CD4-positive, alpha-beta T cell treated with Interleukin-6 for 4 hours (primary cell): ENCODE data around the gene CTIF.
"Not testable (repeated sequence)": the region's sequence is repeated elsewhere in the genome, so short reads cannot be mapped to it uniquely, and the experiment has no call there.

ENCODE experiments used
- DNase-seq: peaks from one replicate; pipeline ENCODE4 v3.0.0-alpha.2; 2020; ENCODE audit warnings: mixed read lengths

Gene CTIF

GRCh38 chr18:48649231-48649630, 110.4 kb downstream of the CTIF start:
- no peak for DNase-seq

DNA sequence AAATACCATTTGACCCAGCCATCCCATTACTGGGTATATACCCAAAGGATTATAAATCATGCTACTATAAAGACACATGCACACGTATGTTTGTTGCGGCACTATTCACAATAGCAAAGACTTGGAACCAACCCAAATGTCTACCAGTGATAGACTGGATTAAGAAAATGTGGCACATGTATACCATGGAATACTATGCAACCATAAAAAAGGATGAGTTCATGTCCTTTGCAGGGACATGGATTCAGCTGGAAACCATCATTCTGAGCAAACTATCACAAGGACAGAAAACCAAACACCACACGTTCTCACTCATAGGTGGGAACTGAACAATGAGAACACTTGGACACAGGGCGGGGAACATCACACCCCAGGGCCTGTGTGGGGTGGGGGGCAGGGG, 115.8 kb downstream of the CTIF start:
- not testable (repeated sequence) for DNase-seq

GRCh38 chr18:48655508-48655907, 116.7 kb downstream of the CTIF start:
- no peak for DNase-seq

DNA sequence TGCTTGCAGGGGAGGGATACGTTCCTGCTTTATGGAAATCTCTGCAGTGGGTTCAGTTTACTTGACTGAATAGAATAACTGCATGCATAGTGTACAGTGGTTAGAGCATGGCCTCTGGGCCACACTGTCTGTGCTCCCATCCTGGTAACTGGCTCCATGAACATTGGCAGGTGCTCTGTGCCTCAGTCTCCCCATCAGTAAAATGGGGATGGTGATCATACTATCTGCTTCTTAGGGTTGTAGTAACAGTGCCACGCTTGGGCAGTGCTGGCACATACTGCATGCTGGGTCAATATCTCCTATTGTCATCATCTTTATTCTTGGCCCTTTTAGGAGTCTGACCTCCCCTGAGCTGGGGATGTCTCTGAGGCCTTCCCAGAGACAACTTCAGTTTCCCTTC, 117.3 kb downstream of the CTIF start:
- no peak for DNase-seq

DNA sequence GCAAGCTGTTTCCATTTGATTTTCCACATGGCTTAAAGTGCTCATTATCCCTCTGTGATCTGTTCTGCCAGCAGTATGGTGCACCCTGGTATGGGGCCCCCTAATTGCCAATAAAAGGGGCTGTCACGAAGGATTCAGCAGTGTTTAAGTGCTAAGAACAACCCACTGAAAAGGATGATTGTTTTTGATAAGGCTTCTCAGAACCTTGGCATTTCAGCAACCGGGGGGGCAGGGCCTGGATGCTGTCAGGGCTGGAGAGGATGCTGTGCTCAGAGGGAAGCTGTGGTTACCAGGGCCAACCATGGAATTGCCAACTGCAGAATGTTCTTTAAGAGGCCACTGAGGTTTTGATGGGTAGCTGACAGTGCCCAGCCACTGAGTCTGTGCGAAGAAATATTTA, 117.8 kb downstream of the CTIF start:
- no peak for DNase-seq

- DNase-seq: no peak
Measured at GRCh38 chr18:48657447-48658120, 118.8 kb downstream of the CTIF start.

GRCh38 chr18:48658721-48659120, 119.9 kb downstream of the CTIF start:
- no peak for DNase-seq

DNA sequence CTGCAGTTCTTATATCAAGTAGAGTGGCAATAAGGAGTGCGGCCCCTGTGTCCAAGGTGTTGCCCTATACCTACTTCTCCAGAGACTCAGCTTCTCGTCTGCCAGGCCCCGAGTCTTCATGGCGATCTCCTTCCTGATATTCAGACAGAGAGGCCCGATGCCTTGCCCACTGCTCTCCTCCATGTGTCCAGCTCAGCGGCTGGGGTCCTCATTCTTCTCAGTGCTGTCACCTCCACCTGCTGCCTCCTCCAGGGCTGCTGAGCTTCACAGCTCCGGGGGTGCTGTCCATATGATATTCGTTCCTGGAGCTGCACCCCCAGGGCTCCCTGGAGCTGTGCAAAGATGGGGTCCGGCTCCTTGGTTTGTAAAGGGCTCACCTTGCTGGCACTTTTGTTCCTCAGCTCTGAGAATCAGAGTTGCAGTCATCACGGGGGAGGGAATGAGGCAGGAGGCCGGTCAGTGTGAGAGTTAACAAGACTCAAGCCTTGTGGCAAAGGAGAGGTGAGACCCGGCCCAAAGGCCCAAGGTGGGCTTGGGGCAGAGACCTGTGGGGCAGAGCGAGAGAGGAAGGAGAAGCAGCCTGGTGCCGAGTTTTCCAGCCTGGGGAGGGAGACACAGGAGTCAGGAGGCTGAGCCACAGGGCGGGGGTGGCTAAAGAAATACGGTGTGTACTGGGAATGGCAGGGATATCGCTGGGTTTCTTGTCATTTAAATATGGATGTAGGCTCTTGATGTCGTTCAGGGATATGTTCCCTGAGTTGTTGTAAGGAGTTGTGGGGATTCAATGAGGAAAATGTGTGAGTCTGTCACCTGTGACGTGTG, 120.6 kb downstream of the CTIF start:
- no peak for DNase-seq

DNA sequence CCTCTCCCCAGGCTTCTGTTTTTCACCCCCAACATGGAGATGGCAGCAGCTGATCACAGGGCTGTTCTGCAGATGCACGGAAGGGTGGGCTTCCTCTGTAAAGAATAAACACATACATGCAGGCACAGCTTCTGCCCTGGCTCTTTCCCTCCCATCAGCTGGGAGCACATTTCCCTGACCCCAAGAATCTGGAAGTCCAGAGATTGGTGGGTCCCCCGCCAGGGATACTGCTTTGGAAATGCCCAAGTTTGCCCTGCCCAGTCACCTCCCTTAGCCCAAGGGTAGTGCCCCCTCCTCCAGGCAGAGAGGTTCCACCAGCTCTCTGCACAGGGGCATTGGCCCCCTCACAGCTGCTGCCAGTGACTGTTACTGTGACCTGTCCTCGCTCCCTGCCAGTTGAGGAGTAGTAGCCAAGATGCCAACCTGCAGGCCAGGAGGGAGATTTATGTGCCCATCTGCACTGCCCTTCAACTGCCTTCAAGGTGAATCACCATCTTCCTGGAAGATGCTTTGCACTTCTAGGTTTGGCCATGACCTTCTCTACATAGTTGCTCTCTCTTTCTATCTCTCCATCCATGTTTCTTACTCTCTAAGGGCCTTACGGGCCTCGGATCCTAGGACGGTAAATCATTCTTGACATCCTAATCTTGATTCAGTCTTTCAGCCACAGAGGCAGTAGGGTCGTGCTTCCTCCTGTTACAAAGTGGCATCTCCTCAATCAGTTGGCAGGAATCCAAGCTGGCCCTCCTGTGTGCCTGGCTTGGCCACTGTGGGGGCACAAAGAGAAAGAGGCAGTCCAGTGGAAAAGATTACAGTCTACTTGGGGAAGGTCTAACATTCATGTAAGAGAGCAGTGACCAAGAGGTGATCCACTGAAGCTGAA, 121.8 kb downstream of the CTIF start:
- DNase-seq: no peak

GRCh38 chr18:48661421-48661820, 122.6 kb downstream of the CTIF start:
- DNase-seq: no peak

DNA sequence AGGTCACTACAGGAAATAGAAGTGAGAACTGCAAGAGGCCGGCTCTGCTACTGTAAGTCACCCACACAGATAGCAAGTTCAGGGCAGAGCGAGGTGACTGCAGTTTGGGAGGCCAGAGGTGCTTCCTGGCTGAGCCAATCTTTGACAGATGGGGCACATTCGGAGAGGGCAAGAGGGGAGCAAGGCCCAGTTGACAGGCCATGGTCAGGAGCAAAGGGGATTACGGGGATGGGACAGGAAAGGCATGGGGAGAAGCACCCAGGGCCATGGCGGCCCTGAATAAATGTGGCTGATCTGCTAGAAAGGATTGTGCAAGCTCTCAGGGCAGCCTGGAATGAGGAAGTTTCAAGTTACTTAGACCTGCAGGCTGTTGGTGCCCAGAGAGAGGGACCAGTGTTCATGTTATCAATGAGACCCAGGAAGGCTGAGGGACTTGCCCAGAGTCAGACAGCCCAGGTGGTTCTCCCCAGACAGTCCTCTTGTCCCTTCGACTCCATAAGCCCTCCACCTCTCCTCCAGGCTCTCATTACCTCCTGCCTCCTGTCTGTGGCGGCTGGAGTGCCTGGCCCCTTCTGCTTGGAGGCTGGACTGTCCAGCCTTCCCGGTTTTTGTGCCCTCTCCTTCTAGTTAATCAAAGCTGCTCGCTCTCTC, 123.3 kb downstream of the CTIF start:
- DNase-seq: no peak

DNA sequence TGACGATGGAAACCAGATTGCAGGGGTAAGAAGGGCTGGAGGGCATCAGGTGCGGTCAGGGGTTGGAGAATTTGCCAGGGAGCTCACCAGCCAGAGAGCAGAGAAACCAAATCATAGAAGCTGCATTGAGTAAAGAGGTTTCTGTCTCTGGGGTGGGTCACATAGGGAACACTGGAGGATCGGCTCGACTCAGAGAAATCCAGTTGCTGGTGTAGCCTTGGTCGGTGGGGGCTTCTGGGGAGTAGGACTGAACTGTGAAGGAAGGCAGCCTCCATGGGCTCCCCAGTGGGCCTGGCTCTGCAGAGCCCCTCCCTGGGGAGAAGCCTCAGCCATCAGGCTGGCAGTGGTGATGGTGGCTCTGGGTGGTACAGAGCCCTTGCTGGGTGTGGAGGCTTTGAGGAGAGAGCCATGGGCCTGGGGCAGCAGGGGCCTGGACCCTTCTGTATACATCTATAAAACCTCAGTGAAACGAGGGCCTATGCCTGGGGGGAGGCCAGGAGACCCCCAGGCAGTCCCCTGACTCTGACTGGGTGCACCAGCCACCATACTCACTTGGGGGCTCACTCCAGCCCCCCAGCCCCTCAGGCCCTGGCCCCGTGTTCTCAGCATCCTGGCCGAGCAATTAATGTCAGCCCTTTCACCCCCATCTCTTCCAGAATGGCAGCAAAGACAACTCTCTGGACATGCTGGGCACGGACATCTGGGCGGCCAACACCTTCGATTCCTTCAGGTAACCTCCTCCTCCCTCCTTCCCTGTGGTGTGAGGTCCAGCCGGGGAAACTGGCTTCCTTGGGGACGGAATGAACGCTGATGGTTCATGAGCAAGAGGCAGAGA, 124.5 kb downstream of the CTIF start:
- DNase-seq: no peak

- DNase-seq: peak; percentile 52
Measured at GRCh38 chr18:48663931-48664847, 125.4 kb downstream of the CTIF start.

DNA sequence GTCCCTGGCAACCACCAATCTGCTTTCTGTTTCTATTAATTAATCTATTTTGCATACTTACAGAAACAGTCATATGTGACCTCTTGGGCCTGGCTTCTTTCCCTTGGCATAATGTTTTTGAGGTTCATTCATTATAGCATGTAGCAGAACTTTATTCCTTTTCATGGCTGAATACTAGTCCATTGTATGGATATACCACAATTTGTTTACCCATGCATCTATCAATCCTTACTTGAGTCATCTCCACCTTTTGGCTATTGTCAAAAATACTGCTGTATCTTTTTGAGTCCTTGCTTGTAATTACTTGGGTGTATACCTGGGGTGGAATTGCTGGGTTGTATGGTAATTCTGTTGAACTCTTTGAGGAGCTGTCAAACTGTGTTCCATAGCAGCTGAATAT, 126.8 kb downstream of the CTIF start:
- DNase-seq: no peak

GRCh38 chr18:48666613-48667012, 127.8 kb downstream of the CTIF start:
- DNase-seq: no peak

GRCh38 chr18:48667276-48668254, 128.7 kb downstream of the CTIF start:
- DNase-seq: no peak

GRCh38 chr18:48668466-48669179, 129.8 kb downstream of the CTIF start:
- DNase-seq: no peak

GRCh38 chr18:48669180-48669675, 130.4 kb downstream of the CTIF start:
- no peak for DNase-seq
